HepG2 (cell line): ENCODE results near the gene CCDC93. TPM values are rescaled to one million over a fixed set of nuclear protein-coding genes. Genes with fewer than 3 reads are reported as not detected.
A peak's percentile ranks its signal among the peaks of the same experiment; 100 is the strongest.

Experiments used
- ATAC-seq: fragments of 200-7000 bp; cut with Tn5 transposase; 3 replicates; pipeline ENCODE4 v1.9.1; 2020; ENCODE audit warnings: mild to moderate bottlenecking, moderate library complexity
- BruUV-seq: library from RNA; stranded (reverse); fragments of 400-500 nt; replicated peaks from 2 replicates; lab custom pipeline; 2021; lab: Mats Ljungman, UMichigan
- CTCF ChIA-PET: fragments of 300-600 bp; formaldehyde crosslinking; extraction: SDS; loops from one replicate; lab custom pipeline; 2021; ENCODE audit warnings: low total read pairs, inconsistent platforms, low intra/inter-chr PET ratio; lab: Yijun Ruan, JAX
- POLR2A ChIA-PET: fragments of 350-600 bp; sonication (Branson Sonifier 250); formaldehyde crosslinking; loops from one replicate; lab custom pipeline; 2020; ENCODE audit warnings: antibody characterized with exemption, inconsistent platforms; lab: Yijun Ruan, JAX
- DNase-seq: peaks from one replicate; pipeline ENCODE4 v3.0.0-alpha.2; 2015; ENCODE audit warnings: low spot score
- FAIRE-seq: peaks from 3 replicates; lab custom pipeline; 2011; peaks lifted over from hg19 to GRCh38; lab: Jason Lieb, UNC
- H2AFZ ChIP-seq: one replicate; pipeline ENCODE4 v1.6.1; 2011; ENCODE audit warnings: low read length, inconsistent platforms
- H3K27ac ChIP-seq: fragments of 300-600 bp; 3 replicates; pipeline ENCODE4 v1.8.0; 2011; ENCODE audit warnings: mixed run types, mild to moderate bottlenecking, mixed read lengths, low read length, inconsistent platforms; ENCODE audit not compliant: insufficient read depth; ENCODE audit errors: extremely low read length
- H3K27me3 ChIP-seq, 2 experiments: fragments of 200-600 bp in 1 of 2; 2 replicates in 1 of 2; 3 replicates in 1 of 2; pipeline versions ENCODE4 v1.6.0 to v1.8.0; 2011; ENCODE audit warnings: low read length in 2 of 2, mild to moderate bottlenecking in 2 of 2, moderate library complexity in 2 of 2, inconsistent platforms in 1 of 2; ENCODE audit not compliant: insufficient read depth in 2 of 2, control insufficient read depth in 1 of 2
- H3K36me3 ChIP-seq, 2 experiments: fragments of 200-600 bp in 1 of 2; replicated peaks in 1 of 2; 2 replicates in 1 of 2; 3 replicates in 1 of 2; pipeline versions ENCODE4 v1.5.1 to v1.8.0; 2011; ENCODE audit warnings: low read length in 2 of 2, inconsistent platforms in 1 of 2; ENCODE audit not compliant: insufficient read depth in 2 of 2, control insufficient read depth in 1 of 2
- H3K4me1 ChIP-seq: 2 replicates; pipeline ENCODE4 v1.5.1; 2012; ENCODE audit warnings: low read length, inconsistent platforms; ENCODE audit not compliant: insufficient read depth
- H3K4me2 ChIP-seq: 2 replicates; pipeline ENCODE4 v1.6.0; 2011; ENCODE audit warnings: low read depth, low read length, inconsistent platforms
- H3K4me3 ChIP-seq, 3 experiments: fragments of 200-600 bp in 1 of 3; sonication (generic), shearing (Covaris generic) in 1 of 3; replicated peaks in 1 of 3; 2 replicates each; pipeline ENCODE4 v1.5.1; 2011 to 2016; ENCODE audit warnings: low read length in 3 of 3, inconsistent platforms in 2 of 3, low read depth in 2 of 3, mild to moderate bottlenecking in 2 of 3, control low read depth in 1 of 3, mixed read lengths in 1 of 3; ENCODE audit not compliant: insufficient read depth in 1 of 3
- H3K79me2 ChIP-seq: one replicate; pipeline ENCODE4 v1.6.1; 2011; ENCODE audit warnings: low read length, inconsistent platforms; ENCODE audit not compliant: insufficient read depth
- H3K9ac ChIP-seq: 2 replicates; pipeline ENCODE4 v1.6.0; 2011; ENCODE audit warnings: mild to moderate bottlenecking, low read depth, low read length, inconsistent platforms; ENCODE audit not compliant: insufficient read depth
- H3K9me3 ChIP-seq: 2 replicates; pipeline ENCODE4 v1.5.1; 2012; ENCODE audit warnings: mild to moderate bottlenecking, low read length
- H4K20me1 ChIP-seq: 2 replicates; pipeline ENCODE4 v1.6.0; 2011; ENCODE audit warnings: inconsistent platforms, mild to moderate bottlenecking, low read length, moderate library complexity; ENCODE audit not compliant: insufficient read depth
- ATM ChIP-seq: fragments of 450-650 bp; IDR thresholded peaks from 2 replicates; pipeline ENCODE4 v1.7.1; 2017; ENCODE audit warnings: mild to moderate bottlenecking, borderline replicate concordance
- JUND ChIP-seq: sonication (generic); formaldehyde crosslinking; IDR thresholded peaks from 2 replicates; pipeline ENCODE4 v1.8.0; 2022; ENCODE audit warnings: mild to moderate bottlenecking, missing genetic modification reagents
- TOPORS ChIP-seq: sonication (generic); formaldehyde crosslinking; IDR thresholded peaks from 2 replicates; pipeline ENCODE4 v1.8.0; 2023; ENCODE audit warnings: mild to moderate bottlenecking, missing genetic modification reagents
- ZNF124 ChIP-seq: sonication (generic); formaldehyde crosslinking; IDR thresholded peaks from 2 replicates; pipeline ENCODE4 v1.4.0; 2020; ENCODE audit warnings: missing genetic modification reagents
- ZNF263 ChIP-seq: sonication (generic); formaldehyde crosslinking; IDR thresholded peaks from 2 replicates; pipeline ENCODE4 v1.4.0; 2020; ENCODE audit warnings: missing genetic modification reagents
- WGBS: methylation state at CpG from one replicate; pipeline ENCODE4 v1.1.6; 2017; ENCODE audit warnings: low lambda C conversion rate; 5-methylcytosine and 5-hydroxymethylcytosine counted together
- in situ Hi-C: cut with HindIII; loops from 2 replicates; pipeline ENCODE4 v1.10.0; 2017; ENCODE audit warnings: low pct_unique_long_range_greater_than_20kb; ENCODE audit not compliant: extremely low pct_ligation_motif_present
- intact Hi-C: fragments of 100-400 bp; cut with micrococcal nuclease; formaldehyde crosslinking; loops from one replicate; pipeline ENCODE4 v1.10.0; 2022; ENCODE audit not compliant: unreplicated experiment
- polyA plus RNA-seq, 8 experiments: library from polyadenylated mRNA; depleted of rRNA in 3 of 8; stranded (reverse) in 7 of 8; unstranded in 1 of 8; fragments of >200 nt; fragmentation: Illumina TruSeq in 4 of 8; extraction: Trizol in 4 of 8; gene quantifications; 2 replicates each; pipeline versions ENCODE4 v1.2.1 to v1.2.3, GENCODE V29; 2011 to 2016; ENCODE audit warnings: low read depth in 4 of 8, missing spikeins in 1 of 8, mixed read lengths in 1 of 8; ENCODE audit not compliant: insufficient read depth in 1 of 8
- total RNA-seq, 5 experiments: library from RNA; depleted of rRNA; stranded (reverse); fragments of >200 nt; fragmentation: Illumina TruSeq; extraction: Trizol; gene quantifications; 2 replicates each; pipeline ENCODE4 v1.2.3, GENCODE V29; 2016; ENCODE audit warnings: low read depth in 1 of 5
- TF ChIP-seq, protein P1 (sequence below): sonication (generic); formaldehyde crosslinking; IDR thresholded peaks from 2 replicates; pipeline ENCODE4 v1.5.0; 2020; ENCODE audit warnings: missing genetic modification reagents

CCDC93 gene
- total and polyA plus RNA-seq, 2 of the 13 experiments (the other 11 are each of a cell fraction or from before 2014, with no cell fraction given) = 37.2 to 53.2 TPM

- TF ChIP-seq TOPORS = no peak
- no peak for TF ChIP-seq ATM
- no peak for TF ChIP-seq ZNF124 (CRISPR knock-in tag)
Observed at GRCh38 chr2:117976581-117976980, 37.3 kb downstream of the CCDC93 start (continued).

- Histone ChIP-seq H3K4me2 (no peak overlapping the region), H3K27me3 (no peaks in the 10 kb centered on the region), H3K9ac (no peak overlapping the region), H3K27ac (no peak overlapping the region), H3K79me2 (no peaks in the 10 kb centered on the region), H3K9me3 (no peaks in the 10 kb centered on the region), H3K4me3 (no peak overlapping the region), H3K36me3 (peaks cover 30 to 84% of the 10 kb centered on the region in 2 experiments), H2AFZ (no peak overlapping the region), H4K20me1 (no peaks in the 10 kb centered on the region), H3K4me1 (no peaks in the 10 kb centered on the region)
- ATAC-seq = no peak
- intact Hi-C loops (no loop called here), in situ Hi-C loops (no loop called here)
- ChIA-PET POLR2A (no interaction called here), CTCF (no interaction called here)
- no peak for FAIRE-seq
- BruUV-seq = no TSS peak
- TF ChIP-seq, protein P1, sequence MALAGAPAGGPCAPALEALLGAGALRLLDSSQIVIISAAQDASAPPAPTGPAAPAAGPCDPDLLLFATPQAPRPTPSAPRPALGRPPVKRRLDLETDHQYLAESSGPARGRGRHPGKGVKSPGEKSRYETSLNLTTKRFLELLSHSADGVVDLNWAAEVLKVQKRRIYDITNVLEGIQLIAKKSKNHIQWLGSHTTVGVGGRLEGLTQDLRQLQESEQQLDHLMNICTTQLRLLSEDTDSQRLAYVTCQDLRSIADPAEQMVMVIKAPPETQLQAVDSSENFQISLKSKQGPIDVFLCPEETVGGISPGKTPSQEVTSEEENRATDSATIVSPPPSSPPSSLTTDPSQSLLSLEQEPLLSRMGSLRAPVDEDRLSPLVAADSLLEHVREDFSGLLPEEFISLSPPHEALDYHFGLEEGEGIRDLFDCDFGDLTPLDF (CRISPR knock-in tag) = no peak
- WGBS = 97% methylated on average over 9 of the region's 9 CpGs
- no peak for DNase-seq
Observed at GRCh38 chr2:117973498-117974082, 40.3 kb downstream of the CCDC93 start.

DNA sequence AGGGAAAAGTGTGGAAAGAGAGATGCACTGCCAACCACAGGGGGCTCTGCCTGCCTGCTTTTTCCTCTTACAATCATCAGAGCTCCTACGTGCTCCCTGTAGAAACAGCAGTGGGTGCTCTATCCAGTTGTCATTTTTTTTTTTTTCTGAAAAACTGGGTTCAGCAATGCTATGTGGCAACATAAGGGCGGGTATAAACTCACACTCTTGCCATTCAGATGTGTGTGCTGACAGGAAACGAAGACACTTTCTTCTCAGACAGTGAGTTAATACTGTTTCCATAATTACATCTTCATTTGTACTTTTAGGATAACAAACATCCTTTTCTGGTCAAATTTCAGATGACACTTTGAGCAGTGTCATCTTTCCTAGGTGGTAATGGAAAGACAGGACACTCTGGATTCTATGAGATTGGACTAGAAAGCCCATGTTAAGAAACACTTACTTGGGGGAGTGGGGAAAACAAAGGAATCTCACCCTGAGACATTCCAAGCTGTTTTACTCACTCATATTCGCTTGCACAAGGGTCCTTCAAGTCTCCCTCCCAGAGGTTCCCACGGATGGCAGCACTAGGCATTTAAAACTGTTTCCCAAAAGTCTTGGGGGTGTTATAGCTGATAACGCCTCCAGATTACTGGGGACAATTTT, 41.3 kb downstream of the CCDC93 start:
- Histone ChIP-seq H3K36me3 (peaks cover 29 to 83% of the 10 kb centered on the region in 2 experiments), H3K4me2 (no peak overlapping the region), H3K79me2 (no peaks in the 10 kb centered on the region), H3K4me3 (no peak overlapping the region), H3K9me3 (no peaks in the 10 kb centered on the region), H4K20me1 (no peaks in the 10 kb centered on the region), H3K27me3 (no peaks in the 10 kb centered on the region), H3K9ac (no peak overlapping the region), H2AFZ (no peak overlapping the region), H3K27ac (no peak overlapping the region), H3K4me1 (no peaks in the 10 kb centered on the region)
- DNase-seq = no peak
- TF ChIP-seq ZNF263 (CRISPR knock-in tag) = peak; percentile 68
- TF ChIP-seq JUND = no peak
- 92% methylated on average over 6 of the region's 6 CpGs for WGBS
- FAIRE-seq = peak; percentile 21
- in situ Hi-C loops (no loop called here), intact Hi-C loops (no loop called here)
- ATAC-seq = no peak
- ChIA-PET CTCF (no interaction called here), POLR2A (no interaction called here)
- no TSS peak for BruUV-seq
